Activated CD4-positive, alpha-beta memory T cell treated with anti-CD3 and anti-CD28 coated beads, Interleukin-2, amount 10 ng/mL, durations not matched to agents 7 days and 5 days (primary cell): ENCODE data around the gene CAMKMT. TPM values are rescaled to one million over a fixed set of nuclear protein-coding genes. Genes with fewer than 3 reads are reported as not detected.

Experiments
- CTCF ChIA-PET: fragments of 350-600 bp; sonication (Branson Sonifier 250); formaldehyde crosslinking; loops from one replicate; lab custom pipeline; 2021; ENCODE audit warnings: antibody characterized with exemption, inconsistent platforms; lab: Charles Lee
- POLR2A ChIA-PET: fragments of 350-600 bp; sonication (Branson Sonifier 250); formaldehyde crosslinking; loops from one replicate; lab custom pipeline; 2021; ENCODE audit warnings: antibody characterized with exemption; lab: Charles Lee
- DNase-seq: peaks from one replicate; pipeline ENCODE4 v3.0.0-alpha.2; 2020
- H3K27ac Mint-ChIP-seq: one replicate; pipeline ENCODE4 v1.8.0; 2021; ENCODE audit warnings: mild to moderate bottlenecking, mixed read lengths
- H3K27me3 Mint-ChIP-seq: one replicate; pipeline ENCODE4 v1.8.0; 2021; ENCODE audit warnings: mixed read lengths
- H3K36me3 Mint-ChIP-seq: one replicate; pipeline ENCODE4 v1.8.0; 2021; ENCODE audit warnings: low read depth, mixed read lengths
- H3K4me1 Mint-ChIP-seq: one replicate; pipeline ENCODE4 v1.8.0; 2021; ENCODE audit warnings: mixed read lengths
- H3K4me3 Mint-ChIP-seq: one replicate; pipeline ENCODE4 v1.8.0; 2021; ENCODE audit warnings: mild to moderate bottlenecking, mixed read lengths
- H3K9me3 Mint-ChIP-seq: one replicate; pipeline ENCODE4 v1.8.0; 2021; ENCODE audit warnings: mixed read lengths
- total RNA-seq, 2 experiments: library from RNA; stranded (reverse); gene quantifications; one replicate each; pipeline ENCODE4 v1.2.3, GENCODE V29; 2021

CAMKMT gene
- total RNA-seq, 2 experiments from 2014 or later: 11.6 to 12.0 TPM

DNA sequence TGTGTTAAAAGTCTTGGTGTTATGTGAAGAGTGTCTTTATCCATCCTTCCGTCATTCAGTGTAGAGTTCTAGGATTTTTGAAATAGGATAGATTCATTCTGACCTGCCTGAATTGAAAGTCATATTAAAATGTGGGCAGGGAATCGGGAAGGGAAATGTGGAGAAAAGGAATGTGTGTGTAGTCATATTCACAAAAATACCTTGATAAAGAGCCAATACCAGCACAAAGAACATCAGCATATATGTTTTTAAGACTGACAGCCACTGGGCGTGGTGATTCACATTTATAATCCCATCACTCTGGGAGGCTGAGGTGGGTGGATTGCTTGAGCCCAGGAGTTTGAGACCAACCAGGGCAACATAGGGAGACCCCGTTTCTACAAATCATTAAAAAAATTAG, 188.1 kb downstream of the CAMKMT start:
- H3K4me3 Mint-ChIP-seq: no peak overlapping the region
- no peaks in the 10 kb centered on the region for H3K27me3 Mint-ChIP-seq
- ChIA-PET CTCF (no interaction called here), POLR2A (no interaction called here)
- H3K9me3 Mint-ChIP-seq: peaks cover 1% of the 10 kb centered on the region
- no peak for DNase-seq
- H3K36me3 Mint-ChIP-seq: no peaks in the 10 kb centered on the region
- no peak overlapping the region for H3K27ac Mint-ChIP-seq
- H3K4me1 Mint-ChIP-seq: peaks cover 7% of the 10 kb centered on the region

DNA sequence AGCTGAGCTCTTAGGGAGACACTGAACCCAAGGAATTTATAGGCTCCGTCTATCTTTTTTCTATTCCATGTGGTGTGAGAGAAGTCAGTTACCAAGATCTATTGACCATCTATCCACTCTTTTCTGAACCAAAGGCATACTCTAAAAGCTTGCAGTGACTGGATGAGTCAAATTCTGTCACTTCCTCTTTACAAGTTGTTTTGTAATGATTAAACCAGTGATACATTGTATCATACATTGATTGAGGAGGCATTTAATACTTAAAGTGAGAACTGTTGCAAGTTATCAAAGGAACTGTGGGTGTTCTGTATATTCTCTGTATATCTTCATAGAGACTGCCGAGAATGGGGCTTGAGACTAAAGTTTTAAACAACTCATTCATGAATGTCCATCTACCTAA, 188.8 kb downstream of the CAMKMT start:
- no peak overlapping the region for H3K27ac Mint-ChIP-seq
- CTCF ChIA-PET: no interaction called here

DNA sequence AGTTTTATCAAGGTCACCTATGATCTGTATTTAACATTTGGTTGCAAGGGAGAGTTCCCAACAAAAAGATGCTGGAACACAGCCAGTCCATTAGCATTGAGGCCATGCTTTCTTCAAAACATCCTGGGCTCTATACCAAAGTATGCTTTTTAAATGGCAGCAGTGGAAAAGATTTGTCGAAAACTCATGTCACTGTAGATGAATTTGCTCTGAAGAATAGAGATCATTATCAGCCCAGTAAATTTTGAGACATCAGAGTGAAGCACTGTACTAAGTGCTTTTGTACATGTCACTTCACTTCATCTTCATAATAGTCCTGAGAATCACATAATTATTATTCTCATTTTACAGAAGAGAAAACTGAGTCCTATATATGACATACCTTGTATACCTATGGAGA, 189.8 kb downstream of the CAMKMT start:
- no peaks in the 10 kb centered on the region for H3K36me3 Mint-ChIP-seq
- peaks cover 7% of the 10 kb centered on the region for H3K4me1 Mint-ChIP-seq
- H3K9me3 Mint-ChIP-seq: peaks cover 1% of the 10 kb centered on the region
- no peak overlapping the region for H3K4me3 Mint-ChIP-seq
- H3K27me3 Mint-ChIP-seq: no peaks in the 10 kb centered on the region
- DNase-seq: no peak
- H3K27ac Mint-ChIP-seq: no peak overlapping the region
- ChIA-PET CTCF (no interaction called here), POLR2A (no interaction called here)

More for the DNA sequence above, 188.8 kb downstream of the CAMKMT start:
- H3K27me3 Mint-ChIP-seq: no peaks in the 10 kb centered on the region
- H3K9me3 Mint-ChIP-seq: peaks cover 1% of the 10 kb centered on the region
- no peak for DNase-seq
- H3K36me3 Mint-ChIP-seq: no peaks in the 10 kb centered on the region
- H3K4me3 Mint-ChIP-seq: no peak overlapping the region
- POLR2A ChIA-PET: no interaction called here
- peaks cover 7% of the 10 kb centered on the region for H3K4me1 Mint-ChIP-seq

- Mint-ChIP-seq H3K4me1 (peaks cover 7% of the 10 kb centered on the region), H3K9me3 (peaks cover 1% of the 10 kb centered on the region), H3K27ac (no peak overlapping the region), H3K36me3 (no peaks in the 10 kb centered on the region), H3K4me3 (no peak overlapping the region), H3K27me3 (no peaks in the 10 kb centered on the region)
- POLR2A ChIA-PET: no interaction called here
- CTCF ChIA-PET: no interaction called here
- no peak for DNase-seq
Measured at GRCh38 chr2:44553456-44553855, 191.7 kb downstream of the CAMKMT start.

DNA sequence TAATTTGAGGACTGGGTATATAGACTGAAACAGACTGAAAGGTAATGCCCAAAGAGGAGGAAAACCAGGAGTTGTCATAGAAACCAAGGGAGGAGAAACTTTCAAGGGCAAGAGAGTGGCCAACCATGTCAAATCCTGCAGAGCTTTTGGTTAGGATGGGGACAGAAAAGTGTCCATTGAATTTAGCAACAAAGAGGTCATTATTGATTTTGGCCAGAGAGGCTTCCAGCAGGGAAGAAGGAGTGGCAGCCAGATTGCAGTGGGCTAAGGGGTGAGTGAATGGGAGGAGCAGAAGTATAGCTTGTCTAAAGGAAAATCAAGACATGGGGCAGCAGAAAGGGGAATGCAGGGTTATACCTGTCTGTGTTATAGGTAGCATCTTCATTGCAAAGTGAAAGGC, 194.0 kb downstream of the CAMKMT start:
- DNase-seq: no peak
- H3K27ac Mint-ChIP-seq: no peak overlapping the region
- ChIA-PET CTCF (no interaction called here), POLR2A (no interaction called here)
- no peaks in the 10 kb centered on the region for H3K27me3 Mint-ChIP-seq
- no peaks in the 10 kb centered on the region for H3K36me3 Mint-ChIP-seq
- peaks cover 1% of the 10 kb centered on the region for H3K9me3 Mint-ChIP-seq
- H3K4me1 Mint-ChIP-seq: peaks cover under 1% of the 10 kb centered on the region
- no peak overlapping the region for H3K4me3 Mint-ChIP-seq

DNA sequence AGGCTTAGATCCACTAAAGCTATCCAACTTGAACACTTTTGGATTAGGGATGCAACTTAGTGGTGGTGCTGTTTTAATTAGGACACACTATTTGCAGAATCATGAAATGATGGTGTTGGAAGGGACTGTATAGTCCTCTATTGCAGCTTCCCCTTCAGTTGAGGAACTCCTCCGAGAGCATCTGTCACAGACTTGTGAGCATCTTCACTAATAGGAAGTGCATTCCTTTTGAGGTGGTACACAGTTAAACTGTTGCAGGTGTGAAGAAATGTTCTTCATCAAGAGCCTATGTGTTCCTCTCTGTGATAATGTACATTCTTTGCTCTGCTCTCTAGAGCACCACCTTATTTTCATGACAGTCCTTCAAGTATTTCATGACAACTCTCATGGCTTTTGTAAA, 197.4 kb downstream of the CAMKMT start:
- POLR2A ChIA-PET: no interaction called here
- no peaks in the 10 kb centered on the region for H3K27me3 Mint-ChIP-seq
- CTCF ChIA-PET: no interaction called here
- no peak overlapping the region for H3K27ac Mint-ChIP-seq
- H3K4me1 Mint-ChIP-seq: no peaks in the 10 kb centered on the region
- no peak for DNase-seq
- H3K9me3 Mint-ChIP-seq: no peaks in the 10 kb centered on the region
- H3K4me3 Mint-ChIP-seq: no peak overlapping the region
- H3K36me3 Mint-ChIP-seq: no peaks in the 10 kb centered on the region

- Mint-ChIP-seq H3K36me3 (no peaks in the 10 kb centered on the region), H3K27me3 (no peaks in the 10 kb centered on the region), H3K9me3 (no peaks in the 10 kb centered on the region), H3K4me3 (no peak overlapping the region), H3K27ac (no peak overlapping the region), H3K4me1 (no peaks in the 10 kb centered on the region)
- ChIA-PET CTCF (interaction anchor here (0.5 to 1.2 kb wide), 8 partner anchors 11 to 395 kb away, joined by 3 to 4 read pairs (median 3); no protein-coding TSS in a partner anchor), POLR2A (no interaction called here)
- DNase-seq: peak; percentile 16
Measured at GRCh38 chr2:44560352-44560751, 198.6 kb downstream of the CAMKMT start.

GRCh38 chr2:44560941-44561340, 199.2 kb downstream of the CAMKMT start:
- ChIA-PET CTCF (interaction anchor here (0.5 to 1.2 kb wide), 5 partner anchors 11 to 192 kb away, joined by 3 to 4 read pairs (median 3); no protein-coding TSS in a partner anchor), POLR2A (no interaction called here)
- DNase-seq: no peak
- H3K4me3 Mint-ChIP-seq: no peak overlapping the region
- no peaks in the 10 kb centered on the region for H3K36me3 Mint-ChIP-seq
- H3K27me3 Mint-ChIP-seq: no peaks in the 10 kb centered on the region
- no peaks in the 10 kb centered on the region for H3K4me1 Mint-ChIP-seq
- no peaks in the 10 kb centered on the region for H3K9me3 Mint-ChIP-seq
- no peak overlapping the region for H3K27ac Mint-ChIP-seq

GRCh38 chr2:44562737-44563136, 201.0 kb downstream of the CAMKMT start:
- H3K36me3 Mint-ChIP-seq: no peaks in the 10 kb centered on the region
- no peaks in the 10 kb centered on the region for H3K27me3 Mint-ChIP-seq
- H3K27ac Mint-ChIP-seq: no peak overlapping the region
- ChIA-PET POLR2A (no interaction called here), CTCF (interaction anchor here (1.2 kb wide), 1 partner anchor 393 kb away, joined by 4 read pairs; no protein-coding TSS in a partner anchor)
- DNase-seq: no peak
- H3K4me1 Mint-ChIP-seq: no peaks in the 10 kb centered on the region
- H3K9me3 Mint-ChIP-seq: no peaks in the 10 kb centered on the region
- no peak overlapping the region for H3K4me3 Mint-ChIP-seq

DNA sequence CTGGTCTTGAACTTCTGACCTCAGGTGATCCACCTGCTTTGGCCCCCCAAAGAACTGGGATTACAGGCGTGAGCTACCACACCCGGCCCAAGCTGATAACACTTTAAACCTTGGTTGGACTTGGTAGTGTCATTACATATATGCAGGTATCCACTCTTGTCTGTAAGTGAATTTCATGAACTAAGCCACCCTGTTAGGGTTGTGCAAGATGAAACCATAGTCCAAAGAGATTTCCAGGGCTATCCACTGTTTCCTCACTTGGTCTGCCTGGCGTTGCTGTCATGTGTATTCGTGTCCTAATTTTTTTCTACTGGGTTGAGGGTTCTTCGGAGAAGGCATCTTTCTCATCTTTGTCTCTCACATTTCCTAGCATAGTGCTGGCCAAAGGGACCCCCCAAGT, 203.0 kb downstream of the CAMKMT start:
- Mint-ChIP-seq H3K4me1 (no peaks in the 10 kb centered on the region), H3K36me3 (no peaks in the 10 kb centered on the region), H3K27ac (no peak overlapping the region), H3K27me3 (no peaks in the 10 kb centered on the region), H3K9me3 (no peaks in the 10 kb centered on the region), H3K4me3 (no peak overlapping the region)
- ChIA-PET CTCF (no interaction called here), POLR2A (no interaction called here)
- no peak for DNase-seq

- POLR2A ChIA-PET: no interaction called here
- H3K27ac Mint-ChIP-seq: no peak overlapping the region
- DNase-seq: no peak
- CTCF ChIA-PET: no interaction called here
- H3K4me3 Mint-ChIP-seq: no peak overlapping the region
- no peaks in the 10 kb centered on the region for H3K27me3 Mint-ChIP-seq
- H3K9me3 Mint-ChIP-seq: no peaks in the 10 kb centered on the region
- H3K36me3 Mint-ChIP-seq: no peaks in the 10 kb centered on the region
- H3K4me1 Mint-ChIP-seq: peaks cover 8% of the 10 kb centered on the region
Measured at GRCh38 chr2:44566059-44566458, 204.3 kb downstream of the CAMKMT start.

DNA sequence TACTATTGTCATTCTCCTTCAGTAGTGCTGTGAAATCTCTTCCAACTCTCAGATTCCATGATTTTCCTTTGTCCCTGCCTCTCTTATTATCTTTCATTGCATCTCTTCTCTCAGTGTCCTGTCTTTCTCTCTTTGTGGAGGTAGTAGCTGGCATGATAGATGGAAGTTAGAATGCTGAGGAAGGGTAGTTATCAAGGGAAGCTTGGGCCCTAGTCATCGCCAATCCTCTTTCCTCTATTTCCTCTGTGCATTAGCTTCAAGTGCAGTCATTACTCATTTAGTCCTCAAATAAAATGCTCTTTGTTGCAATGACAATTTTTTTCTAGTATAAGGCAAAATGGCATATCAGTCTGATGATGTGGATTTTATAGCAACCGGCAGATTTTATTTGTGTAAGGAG, 207.7 kb downstream of the CAMKMT start:
- Mint-ChIP-seq H3K36me3 (no peaks in the 10 kb centered on the region), H3K27me3 (no peaks in the 10 kb centered on the region), H3K9me3 (no peaks in the 10 kb centered on the region), H3K4me1 (peaks cover 9% of the 10 kb centered on the region), H3K27ac (no peak overlapping the region), H3K4me3 (no peak overlapping the region)
- POLR2A ChIA-PET: no interaction called here
- CTCF ChIA-PET: no interaction called here
- DNase-seq: no peak

DNA sequence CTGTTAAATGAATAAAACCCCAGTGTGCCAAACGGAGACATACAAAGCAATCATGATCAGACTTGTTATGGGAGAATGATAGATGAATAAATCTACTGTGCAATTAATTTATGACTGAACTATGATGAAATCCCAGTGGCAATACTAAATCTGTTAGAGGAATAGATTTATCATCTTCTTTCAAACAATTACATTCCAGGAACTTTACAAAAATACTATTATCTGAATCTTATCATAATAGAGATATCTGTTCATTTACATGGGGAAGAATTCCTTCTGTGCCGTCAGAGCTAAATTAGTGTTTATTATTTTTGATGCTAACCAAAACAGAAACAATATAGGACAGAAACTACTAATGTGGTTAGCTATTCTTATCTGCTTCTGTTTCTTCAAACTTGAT, 208.5 kb downstream of the CAMKMT start:
- Mint-ChIP-seq H3K27me3 (no peaks in the 10 kb centered on the region), H3K36me3 (no peaks in the 10 kb centered on the region), H3K27ac (no peak overlapping the region), H3K4me3 (no peak overlapping the region), H3K9me3 (no peaks in the 10 kb centered on the region), H3K4me1 (peaks cover 9% of the 10 kb centered on the region)
- DNase-seq: no peak
- CTCF ChIA-PET: no interaction called here
- POLR2A ChIA-PET: no interaction called here

DNA sequence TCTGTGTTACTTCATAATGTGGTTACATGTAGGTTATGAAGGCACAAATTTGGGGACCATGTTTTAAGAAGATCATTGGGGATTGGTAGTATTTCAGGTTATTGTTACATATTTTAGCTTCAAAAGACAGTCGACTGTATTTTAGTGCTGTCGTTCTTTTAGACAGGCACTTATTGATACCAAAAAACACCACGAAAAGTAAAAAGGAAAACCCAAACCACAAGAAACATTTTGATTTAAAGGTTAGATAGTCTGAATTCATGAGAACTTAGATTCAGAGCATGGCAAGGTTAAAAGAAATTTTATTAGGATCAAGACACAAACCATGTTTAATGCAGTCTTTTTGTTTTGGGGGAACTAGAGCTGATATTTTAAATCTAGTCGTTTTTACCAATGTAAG, 209.0 kb downstream of the CAMKMT start:
- Mint-ChIP-seq H3K9me3 (no peaks in the 10 kb centered on the region), H3K27ac (no peak overlapping the region), H3K36me3 (no peaks in the 10 kb centered on the region), H3K4me3 (no peak overlapping the region), H3K4me1 (peaks cover 9% of the 10 kb centered on the region), H3K27me3 (no peaks in the 10 kb centered on the region)
- CTCF ChIA-PET: no interaction called here
- DNase-seq: no peak
- POLR2A ChIA-PET: no interaction called here
